HFFc6 (cell line): ENCODE measurements around the gene PNPLA2. TPM values are rescaled to one million over a fixed set of nuclear protein-coding genes. Genes with fewer than 3 reads are reported as not detected.

ENCODE experiments used
- DNase-seq: peaks from one replicate; pipeline ENCODE4 v3.0.0-alpha.2; 2018
- H3K27ac Mint-ChIP-seq: 2 replicates; pipeline ENCODE4 v1.8.0; 2020; ENCODE audit warnings: mild to moderate bottlenecking, mixed read lengths
- H3K27me3 Mint-ChIP-seq: 2 replicates; pipeline ENCODE4 v1.8.0; 2021; ENCODE audit warnings: mild to moderate bottlenecking, moderate library complexity, mixed read lengths; ENCODE audit not compliant: insufficient read depth
- H3K36me3 Mint-ChIP-seq: 2 replicates; pipeline ENCODE4 v1.8.0; 2021; ENCODE audit warnings: low read depth, mixed read lengths
- H3K4me1 Mint-ChIP-seq: 2 replicates; pipeline ENCODE4 v1.8.0; 2020; ENCODE audit warnings: low read depth, mixed read lengths
- H3K4me3 Mint-ChIP-seq: 2 replicates; pipeline ENCODE4 v1.8.0; 2020; ENCODE audit warnings: mild to moderate bottlenecking, moderate library complexity, mixed read lengths
- H3K9me3 Mint-ChIP-seq: 2 replicates; pipeline ENCODE4 v1.8.0; 2020; ENCODE audit warnings: mild to moderate bottlenecking, mixed read lengths
- CTCF ChIP-seq: fragments of 200-600 bp; sonication (generic); IDR thresholded peaks from 2 replicates; pipeline ENCODE4 v1.5.0; 2021; ENCODE audit warnings: antibody characterized with exemption, mild to moderate bottlenecking
- total RNA-seq, 6 experiments: library from RNA; stranded (reverse); fragmentation: NEBNext Ultra II Directional; extraction: Animal tissue kit (Norgen Biotek cat#: 25700); gene quantifications; 2 replicates in 1 of 6; 3 replicates in 5 of 6; pipeline ENCODE4 v1.2.3, GENCODE V29; 2021

Gene PNPLA2
- total RNA-seq, 6 experiments from 2014 or later, result 103 to 148 (median 130) TPM

DNA sequence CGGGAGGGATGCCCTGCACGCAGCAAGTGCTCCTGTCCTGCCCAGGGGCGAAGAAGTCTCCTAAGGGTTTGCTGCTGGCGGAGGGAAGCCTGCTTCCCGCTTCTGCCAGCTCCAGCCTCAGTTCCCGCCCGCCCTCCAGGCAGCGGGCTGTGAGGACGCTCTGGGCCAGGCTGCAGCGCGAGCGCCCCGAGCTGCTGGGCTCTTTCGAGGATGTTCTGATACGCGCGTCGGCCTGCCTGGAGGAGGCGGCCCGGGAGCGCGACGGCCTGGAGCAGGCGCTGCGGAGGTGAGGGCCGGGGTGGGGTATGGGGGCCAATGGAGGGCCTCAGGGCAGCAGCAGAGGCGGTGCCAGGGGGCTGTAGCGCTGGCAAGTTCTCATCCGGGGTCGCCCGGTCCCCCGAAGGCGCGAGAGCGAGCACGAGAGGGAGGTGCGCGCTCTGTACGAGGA, 11.2 kb downstream of the PNPLA2 start:
- Mint-ChIP-seq H3K4me3 (peak overlapping the region; percentile 46), H3K27me3 (peaks cover 25% of the 10 kb centered on the region), H3K36me3 (peaks cover 14% of the 10 kb centered on the region), H3K9me3 (no peaks in the 10 kb centered on the region), H3K27ac (no peak overlapping the region), H3K4me1 (peaks cover 23% of the 10 kb centered on the region)
- no peak for DNase-seq
- no peak for TF ChIP-seq CTCF

DNA sequence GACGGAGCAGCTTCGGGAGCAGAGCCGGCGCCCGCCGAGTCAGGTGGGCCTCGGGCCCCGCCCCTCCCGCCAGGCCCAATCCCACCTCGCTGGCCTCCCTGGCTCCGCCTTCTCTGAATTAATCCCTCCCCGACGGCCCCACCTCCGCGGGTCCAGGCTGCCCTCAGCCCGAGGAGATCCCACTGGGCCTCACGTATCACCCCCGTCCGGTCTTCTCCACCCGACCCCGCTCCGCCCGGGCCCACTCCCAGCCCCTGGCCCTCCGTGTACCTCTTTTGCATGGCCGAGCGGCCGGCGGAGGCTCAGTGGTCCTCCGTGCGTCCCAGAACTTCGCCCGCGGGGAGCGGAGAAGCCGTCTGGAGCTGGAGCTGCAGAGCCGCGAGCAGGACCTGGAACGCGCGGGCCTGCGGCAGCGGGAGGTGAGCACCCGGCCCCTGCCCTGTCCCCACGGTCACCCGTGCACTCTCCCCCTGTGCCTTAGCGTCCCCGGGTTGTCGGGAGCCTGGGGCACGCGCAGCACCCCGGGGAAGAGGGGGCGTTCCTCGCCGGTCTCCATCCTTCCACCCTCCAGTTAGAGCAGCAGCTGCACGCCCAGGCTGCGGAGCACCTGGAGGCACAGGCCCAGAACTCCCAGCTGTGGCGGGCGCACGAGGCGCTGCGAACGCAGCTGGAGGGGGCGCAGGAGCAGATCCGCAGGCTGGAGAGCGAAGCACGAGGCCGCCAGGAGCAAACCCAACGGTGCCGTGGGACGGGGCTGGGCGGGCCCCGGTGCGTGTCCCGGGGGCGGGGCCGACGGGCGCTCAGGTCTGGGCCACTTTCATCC, 11.8 kb downstream of the PNPLA2 start:
- Mint-ChIP-seq H3K4me1 (peaks cover 29% of the 10 kb centered on the region), H3K9me3 (no peaks in the 10 kb centered on the region), H3K27ac (no peak overlapping the region), H3K4me3 (peak overlapping the region; percentile 46), H3K36me3 (peaks cover 8% of the 10 kb centered on the region), H3K27me3 (peaks cover 26% of the 10 kb centered on the region)
- no peak for TF ChIP-seq CTCF
- peak; percentile 47 for DNase-seq

GRCh38 chr11:831118-831864, 12.6 kb downstream of the PNPLA2 start:
- Mint-ChIP-seq H3K27me3 (peaks cover 26% of the 10 kb centered on the region), H3K4me3 (peak overlapping the region; percentile 73), H3K36me3 (peaks cover 8% of the 10 kb centered on the region), H3K9me3 (no peaks in the 10 kb centered on the region), H3K4me1 (peaks cover 29% of the 10 kb centered on the region), H3K27ac (peak overlapping the region; percentile 51)
- no peak for DNase-seq
- TF ChIP-seq CTCF, result no peak

DNA sequence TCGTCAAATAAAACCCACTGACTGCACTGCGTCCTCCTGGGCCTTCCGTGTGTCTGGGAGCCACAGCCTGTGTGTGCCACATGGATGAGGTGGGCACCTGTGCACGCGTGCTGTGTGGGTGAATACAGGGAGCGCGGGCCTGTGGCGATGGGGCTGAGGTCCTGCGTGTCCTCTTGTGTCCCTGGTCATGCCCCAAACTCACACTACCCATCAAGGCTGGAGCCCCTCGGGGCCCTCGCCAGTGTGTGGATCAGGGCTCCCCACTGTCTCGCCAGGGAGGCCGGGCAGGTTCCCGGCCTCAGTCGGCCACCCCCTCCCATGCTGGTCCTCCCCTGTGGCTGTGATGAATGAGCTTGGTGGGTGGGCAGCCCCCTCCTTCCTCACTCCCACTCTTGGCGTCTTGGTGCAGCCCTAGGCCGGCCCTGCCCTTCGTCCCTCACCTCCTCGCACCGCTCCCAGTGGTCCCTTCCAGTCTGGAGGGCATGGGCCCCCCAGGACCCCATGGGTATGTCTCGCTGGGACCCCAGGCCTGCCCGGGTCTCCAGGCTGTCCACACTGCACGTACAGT, 13.3 kb downstream of the PNPLA2 start:
- no peak for DNase-seq
- peaks cover 24% of the 10 kb centered on the region for H3K27me3 Mint-ChIP-seq
- no peaks in the 10 kb centered on the region for H3K9me3 Mint-ChIP-seq
- peak overlapping the region; percentile 78 for H3K4me3 Mint-ChIP-seq
- H3K36me3 Mint-ChIP-seq, result peaks cover 8% of the 10 kb centered on the region
- no peak for TF ChIP-seq CTCF
- no peak overlapping the region for H3K27ac Mint-ChIP-seq
- peaks cover 29% of the 10 kb centered on the region for H3K4me1 Mint-ChIP-seq

DNA sequence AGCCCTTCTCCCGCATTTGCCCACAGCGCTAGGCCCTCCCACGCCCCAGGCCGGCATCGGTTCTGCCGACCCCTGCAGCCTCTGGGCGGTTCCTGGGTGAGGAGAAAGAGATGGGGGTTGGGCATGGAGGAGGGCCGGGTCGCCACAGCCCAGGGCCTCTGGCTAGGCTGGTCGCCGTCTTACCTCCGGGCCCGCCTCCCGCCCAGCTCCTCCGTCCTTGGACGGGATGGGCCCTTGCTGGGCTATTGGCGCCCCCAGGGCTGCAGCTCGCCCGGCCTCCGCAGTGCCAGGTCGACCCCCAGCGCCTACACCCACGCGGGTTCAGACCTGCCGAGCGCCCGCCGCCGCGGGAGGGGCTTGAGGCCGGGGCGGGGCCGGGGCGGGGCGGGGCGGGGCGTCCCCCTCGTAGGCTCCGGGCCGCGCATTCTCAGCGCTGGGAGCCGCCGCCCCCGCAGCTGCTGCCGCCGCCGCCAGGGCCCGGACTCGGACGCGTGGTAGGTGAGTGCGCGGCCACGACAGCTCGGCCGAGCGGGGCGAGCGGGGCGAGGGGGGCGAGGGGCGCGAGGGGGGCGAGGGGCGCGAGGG, 13.9 kb downstream of the PNPLA2 start, which contains the start of gene CD151:
Gene CD151, plus strand, starts transcription at position 424 of the 585 bp plus-strand sequence. CDS start 3,118 bp downstream, outside the sequence.
- no peaks in the 10 kb centered on the region for H3K9me3 Mint-ChIP-seq
- peaks cover 29% of the 10 kb centered on the region for H3K4me1 Mint-ChIP-seq
- peaks cover 8% of the 10 kb centered on the region for H3K36me3 Mint-ChIP-seq
- TF ChIP-seq CTCF, result no peak
- no peak for DNase-seq
- H3K27me3 Mint-ChIP-seq, result peaks cover 22% of the 10 kb centered on the region
- H3K27ac Mint-ChIP-seq, result peak within 1 kb of the TSS; percentile 95
- peak within 1 kb of the TSS; percentile 95 for H3K4me3 Mint-ChIP-seq
